Measurements from ENCODE around the gene ATP5PD.
"Not testable (repeated sequence)": the region's sequence is repeated elsewhere in the genome, so short reads cannot be mapped to it uniquely, and the experiment has no call there.

The ATP5PD gene

DNA sequence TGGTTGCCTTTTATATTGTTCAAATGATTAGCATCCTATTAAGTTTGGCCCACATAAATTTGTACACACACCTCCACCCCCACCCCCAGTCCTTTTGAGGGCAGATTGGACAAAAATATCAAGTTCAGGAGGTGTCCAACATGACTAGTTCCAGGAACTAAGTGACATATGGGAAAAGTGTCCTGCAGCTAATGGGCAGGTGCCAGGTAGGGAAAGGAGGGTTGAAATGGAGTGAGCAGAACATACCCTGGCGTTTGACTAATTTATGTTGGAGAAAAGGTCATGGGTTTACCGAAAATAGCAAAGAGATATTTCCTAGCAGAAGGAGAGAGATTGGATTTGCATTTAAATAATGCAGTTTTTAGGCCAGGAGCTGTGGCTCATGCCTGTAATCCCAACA, 5.2 kb upstream of the ATP5PD start:
- no peak for DNase-seq (ENCODE audit: low spot score)

GRCh38 chr17:75049706-75050105, 2.9 kb upstream of the ATP5PD start:
- no peak for DNase-seq (ENCODE audit: low spot score)

DNA sequence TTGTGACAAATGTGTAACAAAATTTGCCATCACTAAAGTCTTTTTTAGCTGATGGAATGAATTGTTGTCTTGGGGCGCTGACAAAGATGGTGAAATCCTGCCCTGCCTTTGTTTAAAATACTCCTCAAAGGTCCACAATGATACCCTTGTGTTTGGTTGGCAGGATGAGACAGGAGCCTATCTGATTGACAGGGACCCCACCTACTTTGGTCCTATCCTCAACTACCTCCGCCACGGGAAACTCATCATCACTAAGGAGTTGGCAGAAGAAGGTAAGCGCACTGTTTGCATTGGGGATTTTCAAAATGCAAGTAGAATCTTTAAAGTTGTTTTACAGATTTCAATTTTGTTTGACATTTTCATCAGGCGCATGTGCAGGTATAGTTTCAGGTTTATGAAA, 2.3 kb upstream of the ATP5PD start:
- no peak for DNase-seq (ENCODE audit: low spot score)

GRCh38 chr17:75048249-75048878, 1.6 kb upstream of the ATP5PD start:
- no peak for DNase-seq (ENCODE audit: low spot score)

- DNase-seq (ENCODE audit: low spot score): no peak
Measured at GRCh38 chr17:75047398-75048098, 779 bp upstream of the ATP5PD start.

GRCh38 chr17:75045946-75046406, 793 bp downstream of the ATP5PD start:
- not testable (repeated sequence) for DNase-seq (ENCODE audit: low spot score)

DNA sequence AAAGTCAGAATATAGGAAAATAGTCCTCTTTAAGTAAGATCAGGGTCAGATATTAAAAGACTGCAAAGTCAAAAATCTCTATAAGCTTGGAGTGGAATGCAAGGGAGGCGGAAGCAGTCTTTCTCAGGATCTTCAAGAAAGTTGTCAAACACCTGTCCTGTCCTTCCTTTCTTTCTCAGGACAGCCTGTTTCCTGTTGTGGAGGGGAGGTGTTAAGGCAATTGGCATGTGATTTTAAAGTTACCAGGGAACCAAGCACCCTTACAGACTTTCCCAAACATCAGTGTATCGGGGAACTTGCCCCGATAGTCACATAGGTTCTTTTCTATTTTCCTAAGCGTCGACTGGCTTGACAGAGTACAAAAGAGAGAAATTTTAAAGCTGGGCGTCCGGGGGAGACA, 2.1 kb downstream of the ATP5PD start:
- no peak for DNase-seq (ENCODE audit: low spot score)

- not testable (repeated sequence) for DNase-seq (ENCODE audit: low spot score)
Measured at GRCh38 chr17:75043789-75044188, 3.0 kb downstream of the ATP5PD start.

- DNase-seq (ENCODE audit: low spot score): no peak
Measured at GRCh38 chr17:75041656-75042280, 5.0 kb downstream of the ATP5PD start.

DNA sequence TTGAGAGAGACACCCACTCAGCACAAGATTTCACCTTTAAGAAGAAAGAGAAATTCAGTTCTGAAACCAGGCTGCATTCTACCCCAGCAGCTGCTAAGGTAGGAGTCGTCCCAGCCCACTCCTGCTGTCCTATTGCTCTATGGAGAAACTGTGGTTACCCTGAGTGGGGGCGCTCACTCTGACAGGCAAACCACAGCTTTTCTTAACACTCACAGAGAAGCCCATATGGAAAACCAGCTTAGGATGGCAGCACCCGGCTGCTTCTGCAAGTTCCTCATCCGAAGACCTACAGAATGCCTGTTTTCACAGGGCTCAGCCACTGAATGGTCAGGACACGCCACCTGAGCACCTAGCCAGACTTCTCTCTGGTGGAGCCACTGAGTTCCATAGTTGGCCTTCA, 7.5 kb downstream of the ATP5PD start:
- DNase-seq (ENCODE audit: low spot score): no peak

- DNase-seq (ENCODE audit: low spot score): no peak
Measured at GRCh38 chr17:75036643-75037268, 10.0 kb downstream of the ATP5PD start.

DNA sequence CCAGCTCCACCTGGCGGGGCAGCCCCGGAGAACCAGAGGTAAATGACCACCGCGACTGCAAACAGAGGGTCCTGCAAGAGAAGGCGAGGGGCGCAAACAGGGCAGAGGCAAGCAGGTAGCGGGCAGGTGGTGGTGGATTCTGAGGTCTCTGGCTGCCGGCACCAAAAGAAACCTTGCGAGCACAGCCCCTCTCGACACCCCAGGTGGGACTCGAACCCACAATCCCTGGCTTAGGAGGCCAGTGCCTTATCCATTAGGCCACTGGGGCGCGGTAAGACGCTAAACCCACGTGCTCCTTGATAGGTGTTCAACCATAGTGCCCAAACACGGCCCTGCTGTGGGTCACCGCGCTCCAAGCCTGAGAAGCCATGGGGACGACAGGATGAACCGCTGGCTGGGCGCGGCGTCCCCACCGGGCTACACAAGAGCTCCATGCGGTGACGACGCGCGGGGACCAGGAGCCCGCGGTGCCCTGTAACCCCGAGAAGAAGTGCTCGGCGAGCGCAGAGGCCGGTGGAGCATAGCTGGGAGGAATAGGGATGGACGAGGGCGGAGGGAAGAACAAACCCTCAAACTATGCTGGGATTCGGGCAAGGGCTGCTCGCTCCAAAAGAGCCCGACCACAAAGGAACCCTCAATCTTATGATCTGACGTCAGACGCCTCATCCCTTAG, 12.4 kb downstream of the ATP5PD start:
- peak; percentile 76 for DNase-seq (ENCODE audit: low spot score)

- peak; percentile 85 for DNase-seq (ENCODE audit: low spot score)
Measured at GRCh38 chr17:75033346-75034235, 13.2 kb downstream of the ATP5PD start.

DNA sequence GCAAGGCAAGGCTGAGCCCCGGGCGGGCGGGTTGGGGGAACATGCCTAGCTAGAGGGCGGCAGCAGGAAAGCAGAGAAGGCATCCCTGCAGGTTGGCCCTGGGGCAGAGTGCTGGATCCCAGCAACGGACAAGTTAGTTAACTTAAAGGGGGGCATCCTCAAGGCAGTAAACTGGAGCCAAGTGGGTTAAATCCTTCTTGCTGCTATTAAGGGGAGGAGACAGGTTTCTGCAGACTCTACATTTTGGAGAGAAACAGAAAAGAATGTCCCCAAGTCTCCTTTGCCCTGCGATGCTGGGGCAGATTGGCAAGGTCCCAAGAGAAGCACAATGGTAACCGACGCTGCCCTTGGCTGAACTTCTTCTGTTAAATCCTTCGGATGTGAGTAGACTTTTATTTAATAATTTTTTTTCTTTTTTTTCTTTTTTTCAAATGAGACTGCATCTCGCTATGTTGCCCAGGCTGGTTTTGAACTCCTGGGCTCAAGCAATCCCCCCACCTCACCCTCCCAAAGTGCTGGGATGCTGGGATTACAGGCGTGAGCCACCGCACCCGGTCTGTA, 14.0 kb downstream of the ATP5PD start:
- DNase-seq (ENCODE audit: low spot score): no peak

- peak; percentile 59 for DNase-seq (ENCODE audit: low spot score)
Measured at GRCh38 chr17:75031972-75032719, 14.6 kb downstream of the ATP5PD start.

- DNase-seq (ENCODE audit: low spot score): no peak
Measured at GRCh38 chr17:75030161-75030560, 16.6 kb downstream of the ATP5PD start.

DNA sequence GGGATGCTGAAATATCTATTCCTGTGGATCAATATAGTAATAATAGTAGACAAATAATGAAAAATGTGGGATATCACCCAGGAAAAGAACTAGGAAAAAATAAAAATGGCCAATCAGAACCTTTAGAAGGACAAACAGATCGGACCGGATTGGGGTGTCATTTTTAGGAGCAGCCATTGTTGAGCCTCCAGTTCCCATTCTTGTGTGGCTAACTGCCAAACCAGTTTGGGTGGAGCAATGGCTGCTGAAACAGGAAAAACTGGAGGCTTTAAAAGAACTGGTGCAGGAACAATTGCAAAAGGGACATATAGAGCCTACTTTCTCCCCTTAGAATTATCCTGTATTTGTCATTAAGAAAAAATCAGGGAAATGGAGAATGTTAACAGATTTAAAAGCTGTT, 20.1 kb downstream of the ATP5PD start:
- DNase-seq (ENCODE audit: low spot score): not testable (repeated sequence)

- not testable (repeated sequence) for DNase-seq (ENCODE audit: low spot score)
Measured at GRCh38 chr17:75025398-75025734, 21.4 kb downstream of the ATP5PD start.

GRCh38 chr17:75024686-75025397, 21.9 kb downstream of the ATP5PD start:
- no peak for DNase-seq (ENCODE audit: low spot score)

All from COLO829 (cell line).